Naive B cell (primary cell): ENCODE data around the gene ASB16. TPM values are rescaled to one million over a fixed set of nuclear protein-coding genes. Genes with fewer than 3 reads are reported as not detected.

ENCODE experiments used
- ATAC-seq, 2 donors: fragments of 150-1000 bp; cut with Tn5 transposase; 2 replicates each; pipeline ENCODE4 v1.10.0; 2021; ENCODE audit warnings: low read depth in 2 of 2, mild to moderate bottlenecking in 2 of 2, moderate library complexity in 2 of 2
- DNase-seq: peaks from one replicate; pipeline ENCODE4 v3.0.0; 2022
- H3K27ac Mint-ChIP-seq, 6 donors: one replicate each; pipeline ENCODE4 v1.8.0; 2020 to 2022; ENCODE audit warnings: mild to moderate bottlenecking in 6 of 6, mixed read lengths in 6 of 6, moderate library complexity in 5 of 6, inconsistent platforms in 2 of 6
- H3K27me3 Mint-ChIP-seq, 3 donors: one replicate each; pipeline ENCODE4 v1.8.0; 2021 to 2022; ENCODE audit warnings: mixed read lengths in 3 of 3, mild to moderate bottlenecking in 1 of 3
- H3K36me3 Mint-ChIP-seq, 2 donors: one replicate each; pipeline ENCODE4 v1.8.0; 2020 to 2022; ENCODE audit warnings: mixed read lengths in 2 of 2, inconsistent platforms in 1 of 2, mild to moderate bottlenecking in 1 of 2
- H3K4me1 Mint-ChIP-seq, 3 donors: one replicate each; pipeline ENCODE4 v1.8.0; 2020 to 2022; ENCODE audit warnings: mixed read lengths in 3 of 3, inconsistent platforms in 1 of 3, mild to moderate bottlenecking in 1 of 3, moderate library complexity in 1 of 3
- H3K4me3 Mint-ChIP-seq, 8 donors: one replicate each; pipeline ENCODE4 v1.8.0; 2020 to 2022; ENCODE audit warnings: mild to moderate bottlenecking in 8 of 8, mixed read lengths in 8 of 8, moderate library complexity in 8 of 8, inconsistent platforms in 2 of 8
- H3K9me3 Mint-ChIP-seq, 7 donors: one replicate each; pipeline ENCODE4 v1.8.0; 2020 to 2022; ENCODE audit warnings: mixed read lengths in 7 of 7, mild to moderate bottlenecking in 5 of 7, inconsistent platforms in 2 of 7, moderate library complexity in 1 of 7
- polyA plus RNA-seq, 6 donors: library from polyadenylated mRNA; unstranded; fragments of 300-500 nt; fragmentation: Illumina TruSeq; gene quantifications; one replicate each; pipeline ENCODE4 v1.2.3, GENCODE V29; 2021; ENCODE audit warnings: low read depth in 6 of 6

ASB16 gene
- polyA plus RNA-seq, 6 donors from 2014 or later, result 0.19 to 0.43 (median 0.31) TPM; not detected in 2

GRCh38 chr17:44200478-44201155 is 30.1 kb downstream of the ASB16 start:
- H3K27me3 Mint-ChIP-seq, result no peaks in the 10 kb centered on the region
- H3K27ac Mint-ChIP-seq, result peak overlapping the region; percentile 87 to 99 (median 96)
- peak overlapping the region; percentile 90 to 95 (median 94) for H3K4me3 Mint-ChIP-seq
- H3K36me3 Mint-ChIP-seq, result no peaks in the 10 kb centered on the region
- no peaks in the 10 kb centered on the region for H3K9me3 Mint-ChIP-seq
- ATAC-seq (no peak), DNase-seq (no peak)
- H3K4me1 Mint-ChIP-seq, result peaks cover 46 to 62% (median 56%) of the 10 kb centered on the region in 3 donors

GRCh38 chr17:44202756-44203155 is 32.3 kb downstream of the ASB16 start:
- H3K4me3 Mint-ChIP-seq, result peak overlapping the region in 5 of 8 donors; percentile 2 to 90 (median 54)
- DNase-seq, result no peak
- H3K9me3 Mint-ChIP-seq, result no peaks in the 10 kb centered on the region
- H3K27me3 Mint-ChIP-seq, result no peaks in the 10 kb centered on the region
- H3K4me1 Mint-ChIP-seq, result peaks cover 41 to 54% (median 46%) of the 10 kb centered on the region in 3 donors
- H3K36me3 Mint-ChIP-seq, result peaks cover 0 to 8% of the 10 kb centered on the region in 2 donors
- ATAC-seq, result no peak
- H3K27ac Mint-ChIP-seq, result peak overlapping the region in 3 of 6 donors; percentile 29 to 67 (median 39)

GRCh38 chr17:44203731-44204440 is 33.4 kb downstream of the ASB16 start:
- no peak for DNase-seq
- no peaks in the 10 kb centered on the region for H3K9me3 Mint-ChIP-seq
- peaks cover 4 to 8% of the 10 kb centered on the region in 2 donors for H3K36me3 Mint-ChIP-seq
- H3K27ac Mint-ChIP-seq, result peak overlapping the region; percentile 35 to 90 (median 73)
- ATAC-seq, result no peak
- H3K27me3 Mint-ChIP-seq, result no peaks in the 10 kb centered on the region
- peak overlapping the region in 4 of 8 donors; percentile 16 to 90 (median 64) for H3K4me3 Mint-ChIP-seq
- H3K4me1 Mint-ChIP-seq, result peaks cover 38 to 50% (median 44%) of the 10 kb centered on the region in 3 donors

- Mint-ChIP-seq H3K27me3 (no peaks in the 10 kb centered on the region), H3K27ac (peak overlapping the region in 1 of 6 donors; percentile 3), H3K9me3 (no peaks in the 10 kb centered on the region), H3K4me1 (peaks cover 40 to 50% (median 46%) of the 10 kb centered on the region in 3 donors), H3K4me3 (peak overlapping the region in 1 of 8 donors; percentile 41), H3K36me3 (peaks cover 4 to 8% of the 10 kb centered on the region in 2 donors)
- ATAC-seq, result no peak
- DNase-seq, result no peak
These were observed 34.0 kb downstream of the ASB16 start for GRCh38 chr17:44204441-44204882.

GRCh38 chr17:44205962-44206824 is 35.7 kb downstream of the ASB16 start:
- no peak for ATAC-seq
- peaks cover 4 to 8% of the 10 kb centered on the region in 2 donors for H3K36me3 Mint-ChIP-seq
- H3K9me3 Mint-ChIP-seq, result no peaks in the 10 kb centered on the region
- peaks cover 43 to 50% (median 47%) of the 10 kb centered on the region in 3 donors for H3K4me1 Mint-ChIP-seq
- no peak for DNase-seq
- H3K27me3 Mint-ChIP-seq, result no peaks in the 10 kb centered on the region
- H3K4me3 Mint-ChIP-seq, result peak overlapping the region in 1 of 8 donors; percentile 22
- H3K27ac Mint-ChIP-seq, result peak overlapping the region in 5 of 6 donors; percentile 18 to 91 (median 46)

DNA sequence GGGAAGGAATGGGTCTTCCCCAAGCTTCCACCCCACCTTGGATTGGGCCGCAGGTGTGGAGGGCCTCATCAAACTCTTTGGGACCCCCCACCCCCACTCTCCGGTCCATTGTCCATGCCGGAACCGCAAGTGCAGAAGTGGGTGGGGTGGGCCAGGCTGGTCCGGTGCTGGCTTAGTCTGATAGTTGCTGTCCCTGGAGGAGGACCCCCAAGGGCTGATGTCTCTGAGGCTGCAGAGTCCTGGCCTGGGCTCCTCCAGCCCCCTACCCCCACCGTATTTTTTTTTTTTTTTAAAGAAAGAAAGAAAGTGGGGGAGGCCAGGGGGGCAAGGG is 36.3 kb downstream of the ASB16 start:
- no peak overlapping the region for H3K27ac Mint-ChIP-seq
- H3K4me3 Mint-ChIP-seq, result peak overlapping the region in 1 of 8 donors; percentile 22
- H3K9me3 Mint-ChIP-seq, result no peaks in the 10 kb centered on the region
- DNase-seq (no peak), ATAC-seq (no peak)
- peaks cover 4 to 8% of the 10 kb centered on the region in 2 donors for H3K36me3 Mint-ChIP-seq
- no peaks in the 10 kb centered on the region for H3K27me3 Mint-ChIP-seq
- H3K4me1 Mint-ChIP-seq, result peaks cover 41 to 47% (median 47%) of the 10 kb centered on the region in 3 donors

DNA sequence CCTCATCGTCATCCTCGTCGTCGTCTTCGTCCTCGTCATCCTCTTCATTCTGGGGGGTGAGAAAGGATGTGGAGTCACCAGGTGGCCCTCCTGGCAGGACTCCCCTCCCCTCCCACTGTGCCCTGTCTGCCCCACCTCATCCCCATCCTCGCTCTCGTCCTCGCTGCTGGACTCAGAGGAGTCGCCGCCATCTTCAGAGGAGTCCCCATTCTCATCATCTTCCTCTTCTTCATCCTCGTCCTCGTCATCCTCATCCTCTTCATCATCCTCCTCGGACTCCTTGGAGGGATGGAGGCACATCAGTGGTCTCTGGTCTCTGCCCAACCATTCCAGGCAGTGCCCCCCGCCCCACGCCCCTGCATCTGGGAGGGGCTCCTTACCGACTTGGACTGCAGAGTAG is 36.8 kb downstream of the ASB16 start:
- Mint-ChIP-seq H3K36me3 (peaks cover 4 to 8% of the 10 kb centered on the region in 2 donors), H3K27ac (peak overlapping the region in 2 of 6 donors; percentile 53 to 80), H3K4me3 (no peak overlapping the region), H3K9me3 (no peaks in the 10 kb centered on the region), H3K4me1 (peaks cover 40 to 50% (median 47%) of the 10 kb centered on the region in 3 donors), H3K27me3 (no peaks in the 10 kb centered on the region)
- DNase-seq (no peak), ATAC-seq (no peak)

- Mint-ChIP-seq H3K4me3 (no peak overlapping the region), H3K4me1 (peaks cover 36 to 49% (median 44%) of the 10 kb centered on the region in 3 donors), H3K9me3 (no peaks in the 10 kb centered on the region), H3K27ac (peak overlapping the region in 1 of 6 donors; percentile 53), H3K27me3 (no peaks in the 10 kb centered on the region), H3K36me3 (peaks cover 4 to 8% of the 10 kb centered on the region in 2 donors)
- ATAC-seq (no peak), DNase-seq (no peak)
These were observed 37.2 kb downstream of the ASB16 start for GRCh38 chr17:44207743-44208142.

DNA sequence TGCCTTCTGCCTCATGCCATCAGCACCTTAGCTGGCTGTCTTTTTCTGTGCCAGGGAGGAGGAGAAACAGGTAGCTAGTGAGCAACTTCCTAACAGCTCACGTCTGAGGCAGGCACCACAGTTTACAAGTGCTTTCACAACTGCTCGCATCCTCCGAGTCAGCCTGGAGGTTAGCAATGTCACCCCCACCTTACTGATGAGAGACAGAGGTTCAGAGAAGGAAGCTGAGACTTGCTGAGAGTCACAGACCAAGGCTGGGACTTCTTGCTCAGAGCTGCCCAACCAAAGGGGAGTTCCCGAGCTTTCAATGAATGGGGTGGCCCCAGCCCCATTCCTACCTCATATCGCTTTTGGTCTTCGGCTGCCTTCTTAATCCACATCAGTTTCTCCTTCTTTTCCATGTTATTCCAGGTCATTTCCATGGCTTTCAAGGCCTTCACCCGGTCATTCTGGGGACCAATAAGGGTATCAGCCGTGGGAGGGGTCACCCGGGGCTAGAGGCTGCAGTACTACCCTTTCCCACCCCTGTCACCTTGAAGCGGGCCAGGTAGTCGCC is 39.4 kb downstream of the ASB16 start:
- H3K4me1 Mint-ChIP-seq, result peaks cover 36 to 55% (median 50%) of the 10 kb centered on the region in 3 donors
- ATAC-seq, result peak in 1 of 2 donors; percentile 11
- DNase-seq, result no peak

DNA sequence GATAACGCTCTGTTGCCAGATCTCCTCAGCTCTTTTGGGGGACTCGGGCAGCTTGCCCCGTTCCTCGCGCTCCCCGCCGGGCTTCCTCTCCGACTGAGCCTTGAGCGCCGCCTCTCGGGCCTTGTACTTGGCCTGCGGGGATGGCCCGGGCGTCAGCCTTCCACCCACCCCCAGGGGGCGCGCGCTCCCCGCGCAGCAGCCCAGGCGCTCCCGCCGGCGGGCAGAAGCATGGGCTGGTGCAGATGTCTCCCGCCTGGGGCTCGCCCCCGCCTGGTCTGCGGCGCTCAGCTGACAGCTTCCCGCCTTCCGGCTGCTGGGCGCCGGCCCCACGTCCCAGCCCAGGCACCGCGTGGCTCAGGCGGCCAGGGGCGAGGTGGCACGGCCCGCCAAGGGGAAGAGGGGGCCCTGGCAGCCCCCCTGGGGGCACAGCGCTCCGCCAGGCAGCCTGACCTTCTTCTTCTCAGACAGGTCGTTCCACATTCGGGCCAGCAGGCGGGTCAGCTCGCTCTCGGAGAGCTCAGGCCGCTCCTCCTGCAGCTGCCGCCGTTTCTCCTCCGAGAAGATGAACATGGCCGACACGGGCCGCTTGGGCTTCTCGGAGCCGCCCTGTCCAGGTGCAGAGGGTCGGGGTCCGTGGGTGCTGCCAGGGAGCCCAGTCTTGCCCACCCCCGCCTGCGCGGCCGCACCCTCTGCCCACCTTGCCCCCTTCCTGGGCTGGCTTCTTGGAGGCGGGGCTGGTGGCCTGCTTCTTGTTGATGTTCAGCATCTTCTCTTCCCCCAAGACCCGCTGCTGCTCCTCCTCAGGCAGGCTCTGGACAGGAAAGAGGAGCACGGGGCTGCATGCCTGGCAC is 40.1 kb downstream of the ASB16 start:
- peaks cover 42 to 62% (median 57%) of the 10 kb centered on the region in 3 donors for H3K4me1 Mint-ChIP-seq
- H3K27ac Mint-ChIP-seq, result peak overlapping the region in 5 of 6 donors; percentile 11 to 97 (median 85)
- DNase-seq (peak; percentile 94), ATAC-seq (peak; percentile 97 to 98)
- peaks cover 4 to 26% of the 10 kb centered on the region in 2 donors for H3K36me3 Mint-ChIP-seq
- H3K4me3 Mint-ChIP-seq, result peak overlapping the region in 6 of 8 donors; percentile 16 to 75 (median 58)
- no peaks in the 10 kb centered on the region for H3K9me3 Mint-ChIP-seq
- no peaks in the 10 kb centered on the region for H3K27me3 Mint-ChIP-seq

More for the DNA sequence above, 39.4 kb downstream of the ASB16 start:
- no peaks in the 10 kb centered on the region for H3K9me3 Mint-ChIP-seq
- H3K4me3 Mint-ChIP-seq, result peak overlapping the region in 5 of 8 donors; percentile 48 to 75 (median 63)
- peaks cover 4 to 22% of the 10 kb centered on the region in 2 donors for H3K36me3 Mint-ChIP-seq
- H3K27me3 Mint-ChIP-seq, result no peaks in the 10 kb centered on the region
- H3K27ac Mint-ChIP-seq, result peak overlapping the region in 5 of 6 donors; percentile 44 to 88 (median 82)

DNA sequence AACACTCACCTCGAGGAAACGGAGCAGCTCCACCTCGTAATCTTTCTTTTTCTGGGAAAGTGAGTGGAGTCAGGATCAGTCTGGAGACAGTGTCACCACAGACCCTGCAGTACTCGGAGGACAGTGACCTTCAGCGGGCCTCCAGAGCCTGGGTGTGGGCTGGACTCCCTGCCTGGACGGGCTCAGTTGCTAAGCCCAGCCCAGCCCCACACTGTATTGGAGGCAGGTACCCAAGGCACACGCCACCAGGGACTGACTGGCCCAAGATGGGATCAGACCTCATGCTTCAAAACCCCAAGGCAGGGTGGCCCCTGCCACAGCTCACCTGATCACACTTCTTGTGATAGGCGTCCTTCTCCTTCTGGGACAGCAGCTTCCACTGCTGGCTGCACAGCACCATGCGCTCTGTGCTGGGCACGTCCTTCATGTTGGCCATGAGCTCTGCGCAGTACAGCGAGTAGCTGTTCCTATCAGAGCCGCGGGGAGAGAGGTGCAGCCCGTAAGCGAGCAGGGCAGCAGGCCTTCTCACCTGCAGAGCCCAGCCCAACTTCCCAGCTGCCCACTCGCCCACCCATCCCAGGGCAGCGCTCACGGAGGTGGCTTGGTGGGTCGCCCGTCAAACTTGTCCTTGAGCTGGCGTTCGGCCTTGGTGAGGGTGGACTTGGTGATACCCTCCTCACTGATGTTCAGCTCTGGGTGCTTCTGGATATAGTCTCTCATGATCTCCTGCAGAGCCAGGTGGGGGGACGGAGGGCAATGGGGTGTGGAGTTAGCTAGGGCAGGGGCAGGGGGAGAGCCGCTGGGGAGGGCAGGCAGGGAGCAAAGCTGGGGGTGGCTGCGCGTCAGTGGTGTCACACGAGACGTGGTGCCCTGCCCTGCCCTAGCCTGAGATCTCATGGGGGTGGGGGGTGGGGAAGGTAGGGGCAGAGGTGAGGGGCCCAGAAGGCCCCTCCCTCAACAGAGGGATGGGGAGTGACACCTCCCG is 41.1 kb downstream of the ASB16 start:
- ATAC-seq, result no peak
- Mint-ChIP-seq H3K4me1 (peaks cover 44 to 67% (median 67%) of the 10 kb centered on the region in 3 donors), H3K27me3 (no peaks in the 10 kb centered on the region), H3K9me3 (no peaks in the 10 kb centered on the region), H3K4me3 (peak overlapping the region in 1 of 8 donors; percentile 65), H3K27ac (peak overlapping the region in 4 of 6 donors; percentile 36 to 97 (median 74)), H3K36me3 (peaks cover 9 to 32% of the 10 kb centered on the region in 2 donors)
- no peak for DNase-seq
